ENCODE measurements around the gene COG8.

Gene COG8

GRCh38 chr16:69286941-69287713 lies 52.2 kb downstream of the COG8 start:
- DNase-seq (ENCODE audit: low read depth in 2 of 2), result no peak

GRCh38 chr16:69285240-69285639 lies 54.1 kb downstream of the COG8 start:
- DNase-seq (ENCODE audit: low read depth in 2 of 2), result no peak

GRCh38 chr16:69283851-69284250 lies 55.5 kb downstream of the COG8 start:
- no peak for DNase-seq (ENCODE audit: low read depth in 2 of 2)

GRCh38 chr16:69277413-69277812 lies 62.0 kb downstream of the COG8 start:
- no peak for DNase-seq (ENCODE audit: low read depth in 2 of 2)

All from stimulated activated CD8-positive, alpha-beta memory T cell treated with anti-CD3 and anti-CD28 coated beads, Interleukin-7, amount 100 ng/mL, for 1 hour (primary cell).